ENCODE measurements around the gene FKBP6.
A peak's percentile ranks its signal among the peaks of the same experiment; 100 is the strongest.
"Not testable (repeated sequence)": the region's sequence is repeated elsewhere in the genome, so short reads cannot be mapped to it uniquely, and the experiment has no call there.

The FKBP6 gene

GRCh38 chr7:73324081-73324845 lies 3.7 kb upstream of the FKBP6 start:
- DNase-seq (ENCODE audit: low read depth), result not testable (repeated sequence)

GRCh38 chr7:73325424-73325823 lies 2.5 kb upstream of the FKBP6 start:
- DNase-seq (ENCODE audit: low read depth), result not testable (repeated sequence)

GRCh38 chr7:73327449-73327848 lies 512 bp upstream of the FKBP6 start:
- not testable (repeated sequence) for DNase-seq (ENCODE audit: low read depth)

GRCh38 chr7:73328696-73329095 lies 735 bp downstream of the FKBP6 start:
- DNase-seq (ENCODE audit: low read depth), result no peak

- no peak for DNase-seq (ENCODE audit: low read depth)
Observed at GRCh38 chr7:73329861-73330581, 2.1 kb downstream of the FKBP6 start.

- DNase-seq (ENCODE audit: low read depth), result no peak
Observed at GRCh38 chr7:73330772-73331171, 2.8 kb downstream of the FKBP6 start.

GRCh38 chr7:73332447-73332846 lies 4.5 kb downstream of the FKBP6 start:
- DNase-seq (ENCODE audit: low read depth), result no peak

- no peak for DNase-seq (ENCODE audit: low read depth)
Observed at GRCh38 chr7:73338321-73338720, 10.4 kb downstream of the FKBP6 start.

- no peak for DNase-seq (ENCODE audit: low read depth)
Observed at GRCh38 chr7:73340514-73340913, 12.6 kb downstream of the FKBP6 start.

GRCh38 chr7:73341877-73342276 lies 13.9 kb downstream of the FKBP6 start:
- peak; percentile 62 for DNase-seq (ENCODE audit: low read depth)

GRCh38 chr7:73342645-73343044 lies 14.7 kb downstream of the FKBP6 start:
- DNase-seq (ENCODE audit: low read depth), result peak; percentile 51

- DNase-seq (ENCODE audit: low read depth), result no peak
Observed at GRCh38 chr7:73343671-73344380, 15.9 kb downstream of the FKBP6 start.

- no peak for DNase-seq (ENCODE audit: low read depth)
Observed at GRCh38 chr7:73345538-73345937, 17.6 kb downstream of the FKBP6 start.

- DNase-seq (ENCODE audit: low read depth), result no peak
Observed at GRCh38 chr7:73345951-73346350, 18.0 kb downstream of the FKBP6 start.

GRCh38 chr7:73349763-73350162 lies 21.8 kb downstream of the FKBP6 start:
- DNase-seq (ENCODE audit: low read depth), result no peak

- no peak for DNase-seq (ENCODE audit: low read depth)
Observed at GRCh38 chr7:73350306-73351068, 22.5 kb downstream of the FKBP6 start.

GRCh38 chr7:73351447-73352167 lies 23.6 kb downstream of the FKBP6 start:
- no peak for DNase-seq (ENCODE audit: low read depth)

GRCh38 chr7:73352784-73353183 lies 24.8 kb downstream of the FKBP6 start:
- DNase-seq (ENCODE audit: low read depth), result no peak

GRCh38 chr7:73353243-73353642 lies 25.3 kb downstream of the FKBP6 start:
- no peak for DNase-seq (ENCODE audit: low read depth)

- DNase-seq (ENCODE audit: low read depth), result no peak
Observed at GRCh38 chr7:73354196-73354595, 26.2 kb downstream of the FKBP6 start.

GRCh38 chr7:73354821-73355220 lies 26.9 kb downstream of the FKBP6 start:
- no peak for DNase-seq (ENCODE audit: low read depth)
